IPS DF 6.9 (cell line): ENCODE data around the gene NHEJ1.

Experiments used
- DNase-seq: peaks from one replicate; pipeline ENCODE4 v3.0.0-alpha.2; 2013; ENCODE audit warnings: low read depth, low spot score
- H3K27ac ChIP-seq: one replicate; pipeline ENCODE4 v1.5.1; 2013; ENCODE audit warnings: low read length, control low read depth
- H3K27me3 ChIP-seq: 2 replicates; pipeline ENCODE4 v1.6.1; 2013; ENCODE audit warnings: mild to moderate bottlenecking, low read length; ENCODE audit not compliant: control insufficient read depth, insufficient read depth
- H3K36me3 ChIP-seq: 2 replicates; pipeline ENCODE4 v1.6.1; 2013; ENCODE audit warnings: low read length; ENCODE audit not compliant: control insufficient read depth, insufficient read depth
- H3K4me1 ChIP-seq: 2 replicates; pipeline ENCODE4 v1.6.1; 2013; ENCODE audit warnings: low read length; ENCODE audit not compliant: control insufficient read depth, insufficient read depth
- H3K4me3 ChIP-seq: 2 replicates; pipeline ENCODE4 v1.5.1; 2013; ENCODE audit warnings: mild to moderate bottlenecking, low read length
- H3K9me3 ChIP-seq: 2 replicates; pipeline ENCODE4 v1.6.1; 2013; ENCODE audit warnings: low read length, inconsistent platforms; ENCODE audit not compliant: control insufficient read depth, insufficient read depth
- WGBS: extraction: QIAGEN DNeasy Blood & Tissue Kit; methylation state at CpG from one replicate; pipeline ENCODE4 v1.1.7; 2013; ENCODE audit warnings: mixed read lengths, missing lambda C conversion rate; ENCODE audit not compliant: insufficient read length, insufficient coverage; 5-methylcytosine and 5-hydroxymethylcytosine counted together

NHEJ1 gene

GRCh38 chr2:219027511-219028055 is 133.0 kb downstream of the NHEJ1 start:
- no peaks in the 10 kb centered on the region for H3K4me1 ChIP-seq
- H3K27ac ChIP-seq, result no peak overlapping the region
- H3K36me3 ChIP-seq, result no peaks in the 10 kb centered on the region
- no peak for DNase-seq
- no peaks in the 10 kb centered on the region for H3K27me3 ChIP-seq
- WGBS, result no CpG with 5 or more reads among the region's 22 CpGs
- H3K9me3 ChIP-seq, result no peaks in the 10 kb centered on the region
- no peak overlapping the region for H3K4me3 ChIP-seq

- no CpG with 5 or more reads among the region's 7 CpGs for WGBS
- H3K4me1 ChIP-seq, result no peaks in the 10 kb centered on the region
- no peak for DNase-seq
- H3K27ac ChIP-seq, result no peak overlapping the region
- H3K36me3 ChIP-seq, result no peaks in the 10 kb centered on the region
- no peak overlapping the region for H3K4me3 ChIP-seq
- no peaks in the 10 kb centered on the region for H3K27me3 ChIP-seq
- H3K9me3 ChIP-seq, result no peaks in the 10 kb centered on the region; the same call in 1 of the 2 replicates
These were observed 133.7 kb downstream of the NHEJ1 start for GRCh38 chr2:219026946-219027345.

GRCh38 chr2:219025637-219026585 is 134.7 kb downstream of the NHEJ1 start:
- no peak overlapping the region for H3K4me3 ChIP-seq
- WGBS, result no CpG with 5 or more reads among the region's 18 CpGs
- H3K27me3 ChIP-seq, result no peaks in the 10 kb centered on the region
- H3K4me1 ChIP-seq, result no peaks in the 10 kb centered on the region
- no peak overlapping the region for H3K27ac ChIP-seq
- no peak for DNase-seq
- no peaks in the 10 kb centered on the region; the same call in 1 of the 2 replicates for H3K9me3 ChIP-seq
- no peaks in the 10 kb centered on the region for H3K36me3 ChIP-seq
